Mucosa of rectum (tissue), 2 donors: ENCODE data around the gene PRM3.

Experiments
- H3K27ac ChIP-seq, 2 donors: one replicate each; pipeline ENCODE4 v1.7.0; 2013; ENCODE audit warnings: inconsistent platforms in 2 of 2, low read depth in 2 of 2, low read length in 2 of 2
- H3K27me3 ChIP-seq, 2 donors: one replicate each; pipeline ENCODE4 v1.7.0; 2013; ENCODE audit warnings: low read length in 2 of 2; ENCODE audit not compliant: control insufficient read depth in 2 of 2, insufficient read depth in 2 of 2
- H3K36me3 ChIP-seq, 2 donors: one replicate each; pipeline ENCODE4 v1.7.0; 2013; ENCODE audit warnings: low read length in 2 of 2; ENCODE audit not compliant: control insufficient read depth in 2 of 2, insufficient read depth in 2 of 2
- H3K4me1 ChIP-seq, 2 donors: one replicate each; pipeline ENCODE4 v1.7.0; 2013; ENCODE audit warnings: low read length in 2 of 2, mild to moderate bottlenecking in 1 of 2; ENCODE audit not compliant: control insufficient read depth in 2 of 2, insufficient read depth in 2 of 2
- H3K4me3 ChIP-seq, 2 donors: one replicate each; pipeline ENCODE4 v1.7.0; 2013; ENCODE audit warnings: low read length in 2 of 2
- H3K9ac ChIP-seq, 2 donors: one replicate each; pipeline ENCODE4 v1.7.0; 2013; ENCODE audit warnings: low read length in 2 of 2, low read depth in 1 of 2, mild to moderate bottlenecking in 1 of 2
- H3K9me3 ChIP-seq, 2 donors: one replicate each; pipeline ENCODE4 v1.7.0; 2013; ENCODE audit warnings: low read length in 2 of 2; ENCODE audit not compliant: control insufficient read depth in 2 of 2
- donor health status: healthy.
- donor health status: Normal muscosa, but diverticular disease.

PRM3 gene, protein sequence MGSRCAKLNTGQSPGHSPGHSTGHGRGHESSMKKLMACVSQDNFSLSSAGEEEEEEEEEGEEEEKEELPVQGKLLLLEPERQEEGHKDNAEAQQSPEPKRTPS

GRCh38 chr16:11272921-11273720 is at the start of gene PRM3:
TSS of gene PRM3 (minus strand) at chr16:11273629. CDS start at chr16:11273595, 34 bp downstream.
- no peak within 1 kb of the TSS for H3K4me3 ChIP-seq
- H3K27me3 ChIP-seq, result no peaks in the 10 kb centered on the region
- no peak within 1 kb of the TSS for H3K27ac ChIP-seq
- H3K4me1 ChIP-seq, result no peaks in the 10 kb centered on the region
- H3K9me3 ChIP-seq, result peaks cover 0 to 3% of the 10 kb centered on the region in 2 donors
- no peaks in the 10 kb centered on the region for H3K36me3 ChIP-seq
- H3K9ac ChIP-seq, result no peak within 1 kb of the TSS

GRCh38 chr16:11322823-11323222 is 49.4 kb upstream of the PRM3 start:
- H3K27ac ChIP-seq, result no peak overlapping the region
- H3K36me3 ChIP-seq, result no peaks in the 10 kb centered on the region
- H3K4me1 ChIP-seq, result peaks cover under 1 to 5% of the 10 kb centered on the region in 2 donors
- H3K9ac ChIP-seq, result no peak overlapping the region
- no peaks in the 10 kb centered on the region for H3K9me3 ChIP-seq
- no peaks in the 10 kb centered on the region for H3K27me3 ChIP-seq
- no peak overlapping the region for H3K4me3 ChIP-seq

GRCh38 chr16:11321662-11322061 is 48.2 kb upstream of the PRM3 start:
- Histone ChIP-seq H3K27ac (no peak overlapping the region), H3K9ac (no peak overlapping the region), H3K27me3 (no peaks in the 10 kb centered on the region)

GRCh38 chr16:11320170-11320569 is 46.7 kb upstream of the PRM3 start:
- Histone ChIP-seq H3K4me1 (no peaks in the 10 kb centered on the region), H3K27me3 (no peaks in the 10 kb centered on the region), H3K9ac (no peak overlapping the region), H3K27ac (no peak overlapping the region), H3K36me3 (no peaks in the 10 kb centered on the region), H3K4me3 (no peak overlapping the region), H3K9me3 (no peaks in the 10 kb centered on the region)

More at GRCh38 chr16:11321662-11322061, 48.2 kb upstream of the PRM3 start:
- Histone ChIP-seq H3K9me3 (no peaks in the 10 kb centered on the region), H3K36me3 (no peaks in the 10 kb centered on the region), H3K4me3 (no peak overlapping the region), H3K4me1 (peaks cover 0 to 5% of the 10 kb centered on the region in 2 donors)

GRCh38 chr16:11319529-11320146 is 46.2 kb upstream of the PRM3 start:
- Histone ChIP-seq H3K9me3 (no peaks in the 10 kb centered on the region), H3K9ac (no peak overlapping the region), H3K27me3 (no peaks in the 10 kb centered on the region), H3K4me1 (no peaks in the 10 kb centered on the region), H3K27ac (no peak overlapping the region), H3K36me3 (no peaks in the 10 kb centered on the region), H3K4me3 (no peak overlapping the region)

DNA sequence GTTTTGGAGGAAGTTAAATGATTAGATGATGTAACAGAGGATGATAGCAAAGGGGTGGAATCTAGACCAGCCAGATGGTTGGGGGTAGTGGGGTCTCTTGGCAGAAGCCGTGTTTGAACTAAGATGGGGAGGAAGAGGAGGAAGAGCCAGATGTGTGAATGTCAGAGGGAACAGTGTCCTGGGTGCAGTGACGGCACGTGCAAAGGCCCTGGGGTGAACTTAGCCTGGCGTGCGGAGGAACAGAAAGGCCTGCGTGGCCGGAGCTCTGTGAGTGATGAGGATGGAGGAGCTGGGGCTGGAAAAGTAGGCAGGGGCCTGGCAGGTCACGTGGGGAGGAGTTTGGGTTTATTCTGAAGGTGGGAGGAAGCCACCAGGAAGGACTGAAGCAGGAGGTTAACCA is 45.4 kb upstream of the PRM3 start:
- H3K36me3 ChIP-seq, result no peaks in the 10 kb centered on the region
- H3K9me3 ChIP-seq, result no peaks in the 10 kb centered on the region

DNA sequence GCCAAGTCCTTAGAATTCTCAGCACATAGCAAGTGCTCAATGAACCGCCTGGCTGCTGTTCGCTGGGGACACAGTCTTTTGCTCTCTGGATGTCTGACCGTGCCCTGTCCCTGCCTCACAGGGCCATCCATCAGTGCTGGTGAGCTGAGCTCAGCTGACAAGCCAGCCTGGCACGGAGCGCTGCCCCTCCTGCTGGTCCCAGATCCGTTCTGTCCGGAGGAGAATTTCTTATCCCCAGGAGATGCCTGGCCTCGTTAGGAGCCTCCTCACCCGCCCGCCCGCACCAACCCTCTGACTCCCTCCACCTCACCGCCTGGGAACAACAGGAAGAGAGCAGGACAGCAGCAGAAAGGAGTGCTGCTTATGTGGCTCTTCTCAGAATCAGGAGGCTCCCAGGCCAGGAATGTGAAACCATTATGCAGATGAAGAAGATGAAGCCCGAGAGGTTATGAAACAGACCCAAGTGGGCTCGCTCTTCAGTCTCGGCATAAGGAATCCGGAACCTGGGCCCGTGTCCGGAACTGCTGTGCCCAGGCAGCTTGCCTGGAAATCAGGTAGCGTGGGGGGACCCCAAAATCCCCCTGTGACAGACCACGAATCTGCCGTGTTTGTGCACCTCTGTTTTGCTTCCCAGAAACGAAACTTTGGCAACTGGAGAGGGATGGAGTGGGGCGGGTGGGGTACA is 43.0 kb upstream of the PRM3 start:
- Histone ChIP-seq H3K9me3 (no peaks in the 10 kb centered on the region), H3K9ac (no peak overlapping the region), H3K27me3 (no peaks in the 10 kb centered on the region), H3K4me3 (no peak overlapping the region), H3K27ac (no peak overlapping the region), H3K4me1 (peaks cover 4 to 13% of the 10 kb centered on the region in 2 donors), H3K36me3 (no peaks in the 10 kb centered on the region)

More for the DNA sequence above, 45.4 kb upstream of the PRM3 start:
- Histone ChIP-seq H3K27me3 (no peaks in the 10 kb centered on the region), H3K4me1 (no peaks in the 10 kb centered on the region), H3K4me3 (no peak overlapping the region), H3K9ac (no peak overlapping the region), H3K27ac (no peak overlapping the region)

DNA sequence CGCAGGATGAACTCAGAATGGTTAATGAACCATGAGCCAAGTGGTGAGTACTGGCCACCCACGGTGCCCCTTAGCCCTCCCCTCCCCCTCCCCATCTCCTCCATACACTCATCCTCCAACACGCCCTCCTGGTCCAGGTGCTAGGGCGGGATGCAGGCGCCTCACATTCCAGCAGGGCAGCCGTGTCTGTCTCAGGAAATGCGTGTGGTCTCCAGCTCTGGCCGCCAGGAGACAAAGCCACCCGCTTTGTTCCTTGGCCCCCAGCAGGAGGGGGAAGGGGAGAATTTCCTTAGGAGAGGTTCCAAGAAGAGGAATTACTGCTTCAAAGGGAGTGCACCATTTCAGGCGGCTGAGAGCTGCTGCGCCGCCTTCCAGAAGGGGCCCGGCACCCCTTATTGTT is 42.1 kb upstream of the PRM3 start:
- Histone ChIP-seq H3K4me3 (no peak overlapping the region), H3K9ac (no peak overlapping the region), H3K9me3 (no peaks in the 10 kb centered on the region), H3K27me3 (no peaks in the 10 kb centered on the region), H3K36me3 (no peaks in the 10 kb centered on the region), H3K27ac (no peak overlapping the region), H3K4me1 (peaks cover 9 to 13% of the 10 kb centered on the region in 2 donors)

DNA sequence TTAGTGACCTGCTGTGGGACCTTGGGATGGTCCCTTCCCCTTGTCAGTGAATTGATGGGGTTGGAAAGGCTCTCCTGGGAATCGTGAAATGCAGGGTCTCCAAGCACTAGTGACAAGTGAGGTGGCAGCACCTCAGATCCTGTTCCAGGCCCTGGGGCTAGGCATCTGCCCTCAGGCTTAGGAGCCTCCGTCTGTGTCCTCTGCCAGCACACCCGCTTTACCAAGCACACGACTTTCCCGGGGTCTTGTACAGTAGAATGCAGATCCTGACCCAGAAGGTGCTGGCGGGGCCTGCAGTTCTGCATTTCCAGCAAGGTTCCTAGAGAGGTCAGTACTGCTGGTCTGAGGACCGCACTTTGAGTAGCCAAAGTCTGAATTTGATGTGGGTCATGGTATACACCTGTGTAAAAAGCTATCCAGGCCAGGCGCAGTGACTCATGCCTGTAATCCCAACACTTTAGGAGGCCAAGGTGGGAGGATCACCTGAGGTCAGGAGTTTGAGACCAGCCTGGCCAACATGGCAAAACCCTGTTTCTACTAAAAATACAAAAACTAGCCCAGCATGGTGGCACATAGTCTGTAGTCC is 41.0 kb upstream of the PRM3 start:
- Histone ChIP-seq H3K9me3 (no peaks in the 10 kb centered on the region), H3K9ac (no peak overlapping the region), H3K4me3 (no peak overlapping the region), H3K27me3 (no peaks in the 10 kb centered on the region), H3K36me3 (no peaks in the 10 kb centered on the region), H3K4me1 (peaks cover 9 to 13% of the 10 kb centered on the region in 2 donors), H3K27ac (no peak overlapping the region)
